HepG2 (cell line): Measurements from ENCODE around the gene VEZF1. TPM values are rescaled to one million over a fixed set of nuclear protein-coding genes. Genes with fewer than 3 reads are reported as not detected.

Experiments
- ARNT2 ChIP-seq: sonication (generic); formaldehyde crosslinking; IDR thresholded peaks from 2 replicates; pipeline ENCODE4 v1.8.0; 2022; ENCODE audit warnings: mild to moderate bottlenecking, low read depth, missing genetic modification reagents, moderate library complexity
- ESRRA ChIP-seq: sonication (generic); formaldehyde crosslinking; IDR thresholded peaks from 2 replicates; pipeline ENCODE4 v1.5.1; 2020; ENCODE audit warnings: mild to moderate bottlenecking, low read depth, missing genetic modification reagents
- HNRNPLL ChIP-seq: fragments of 200-400 bp; formaldehyde crosslinking; IDR thresholded peaks from 2 replicates; pipeline ENCODE4 v1.6.1; 2017; ENCODE audit warnings: mild to moderate bottlenecking, low read depth, low read length; ENCODE audit not compliant: poor library complexity, severe bottlenecking
- MATR3 ChIP-seq: sonication (generic); formaldehyde crosslinking; IDR thresholded peaks from 2 replicates; pipeline ENCODE4 v1.4.0; 2020; ENCODE audit warnings: missing genetic modification reagents
- PHF8 ChIP-seq: sonication (generic); formaldehyde crosslinking; IDR thresholded peaks from 2 replicates; pipeline ENCODE4 v1.5.0; 2020; ENCODE audit warnings: missing genetic modification reagents
- SMARCC2 ChIP-seq: fragments of 450-650 bp; IDR thresholded peaks from 2 replicates; pipeline ENCODE4 v1.6.1; 2017; ENCODE audit warnings: antibody characterized with exemption, mild to moderate bottlenecking
- SMC3 ChIP-seq: IDR thresholded peaks from 2 replicates; pipeline ENCODE4 v1.6.1; 2011; ENCODE audit warnings: low read length, improper control_type of control experiment
- TBX2 ChIP-seq: sonication (generic); formaldehyde crosslinking; IDR thresholded peaks from 2 replicates; pipeline ENCODE4 v1.5.0; 2020; ENCODE audit warnings: missing genetic modification reagents, mild to moderate bottlenecking, borderline replicate concordance
- TCF7 ChIP-seq: sonication (generic); IDR thresholded peaks from 2 replicates; pipeline ENCODE4 v1.6.1; 2016; ENCODE audit warnings: antibody characterized with exemption, low read depth
- ZNF317 ChIP-seq: sonication (generic); formaldehyde crosslinking; IDR thresholded peaks from 2 replicates; pipeline ENCODE4 v1.5.0; 2020; ENCODE audit warnings: mild to moderate bottlenecking, missing genetic modification reagents
- ZNF547 ChIP-seq: sonication (generic); formaldehyde crosslinking; IDR thresholded peaks from 2 replicates; pipeline ENCODE4 v1.5.1; 2020; ENCODE audit warnings: mild to moderate bottlenecking, missing genetic modification reagents
- ZNF549 ChIP-seq: sonication (generic); formaldehyde crosslinking; IDR thresholded peaks from 2 replicates; pipeline ENCODE4 v1.5.0; 2020; ENCODE audit warnings: missing genetic modification reagents
- polyA plus RNA-seq, 8 experiments: library from polyadenylated mRNA; depleted of rRNA in 3 of 8; stranded (reverse) in 7 of 8; unstranded in 1 of 8; fragments of >200 nt; fragmentation: Illumina TruSeq in 4 of 8; extraction: Trizol in 4 of 8; gene quantifications; 2 replicates each; pipeline versions ENCODE4 v1.2.1 to v1.2.3, GENCODE V29; 2011 to 2016; ENCODE audit warnings: low read depth in 4 of 8, missing spikeins in 1 of 8, mixed read lengths in 1 of 8; ENCODE audit not compliant: insufficient read depth in 1 of 8
- total RNA-seq, 5 experiments: library from RNA; depleted of rRNA; stranded (reverse); fragments of >200 nt; fragmentation: Illumina TruSeq; extraction: Trizol; gene quantifications; 2 replicates each; pipeline ENCODE4 v1.2.3, GENCODE V29; 2016; ENCODE audit warnings: low read depth in 1 of 5
- TF ChIP-seq, protein P1 (sequence below): sonication (generic); formaldehyde crosslinking; IDR thresholded peaks from 2 replicates; pipeline ENCODE4 v1.4.0; 2020; ENCODE audit warnings: mild to moderate bottlenecking, missing genetic modification reagents
- TF ChIP-seq, protein P2 (sequence below): sonication (generic); formaldehyde crosslinking; IDR thresholded peaks from 2 replicates; pipeline ENCODE4 v1.4.0; 2020; ENCODE audit warnings: low read depth, missing genetic modification reagents
- TF ChIP-seq, protein P3 (sequence below): sonication (generic); formaldehyde crosslinking; IDR thresholded peaks from 2 replicates; pipeline ENCODE4 v1.4.0; 2020; ENCODE audit warnings: mild to moderate bottlenecking, missing genetic modification reagents
- TF ChIP-seq, protein P4 (sequence below): sonication (generic); formaldehyde crosslinking; IDR thresholded peaks from 2 replicates; pipeline ENCODE4 v1.9.0; 2021; ENCODE audit warnings: mild to moderate bottlenecking, missing genetic modification reagents
- TF ChIP-seq, protein P5 (sequence below): IDR thresholded peaks from 2 replicates; pipeline ENCODE4 v1.6.1; 2016

VEZF1 gene
- total and polyA plus RNA-seq, 2 of the 13 experiments (the other 11 are each of a cell fraction or from before 2014, with no cell fraction given) = 45.9 to 49.7 TPM

DNA sequence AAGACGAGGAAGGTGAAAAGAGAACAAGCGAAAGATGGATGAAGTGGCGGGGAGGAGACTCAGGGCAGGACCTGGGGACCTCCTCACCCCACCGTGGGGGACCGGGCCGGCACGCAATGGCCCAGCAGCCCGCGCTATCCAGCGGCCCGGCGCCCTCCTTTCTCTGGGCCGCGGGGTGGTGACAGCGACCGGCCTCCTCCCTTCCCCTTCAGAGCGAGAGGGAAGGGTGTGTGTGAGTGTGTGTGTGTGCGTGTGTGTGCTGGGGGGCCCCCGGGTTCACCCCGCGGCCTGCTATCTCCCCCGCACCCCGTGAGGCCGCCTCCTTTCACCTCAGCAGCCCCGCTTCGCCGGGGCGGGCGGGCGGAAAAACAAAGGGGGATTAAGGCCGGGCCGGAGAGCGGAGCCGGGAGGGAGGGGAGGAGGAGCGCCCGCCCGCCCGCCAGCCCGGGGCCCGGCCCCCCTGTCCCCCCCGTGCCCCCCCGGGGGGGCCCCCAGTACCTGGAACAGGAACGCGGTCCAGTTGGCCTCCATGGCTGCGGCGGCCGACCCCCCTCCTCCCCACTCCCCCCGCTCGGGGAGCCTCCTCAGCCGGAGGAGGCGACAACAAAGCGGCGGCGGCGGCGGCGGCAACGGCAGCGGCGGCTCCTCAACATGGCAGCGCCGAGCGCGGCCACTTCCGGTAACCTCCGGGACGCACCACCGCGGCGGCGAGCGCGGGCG, at the start of gene VEZF1 (continued):
- TF ChIP-seq, protein P1, sequence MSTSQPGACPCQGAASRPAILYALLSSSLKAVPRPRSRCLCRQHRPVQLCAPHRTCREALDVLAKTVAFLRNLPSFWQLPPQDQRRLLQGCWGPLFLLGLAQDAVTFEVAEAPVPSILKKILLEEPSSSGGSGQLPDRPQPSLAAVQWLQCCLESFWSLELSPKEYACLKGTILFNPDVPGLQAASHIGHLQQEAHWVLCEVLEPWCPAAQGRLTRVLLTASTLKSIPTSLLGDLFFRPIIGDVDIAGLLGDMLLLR (CRISPR knock-in tag) = no peak
- no peak; the same call in 1 of the 2 replicates for TF ChIP-seq ZNF317 (CRISPR knock-in tag)
- TF ChIP-seq ARNT2 (CRISPR knock-in tag) = no peak
- TF ChIP-seq TCF7 = no peak
- no peak for TF ChIP-seq ZNF549
- 0 out of 2 replicates have a peak, but pooled peaks have one; percentile 30 for TF ChIP-seq TBX2 (CRISPR knock-in tag)
- peak; percentile 52; the same call in 1 of the 2 replicates for TF ChIP-seq ZNF547
- peak; percentile 85 for TF ChIP-seq PHF8 (CRISPR knock-in tag)
- TF ChIP-seq, protein P2, sequence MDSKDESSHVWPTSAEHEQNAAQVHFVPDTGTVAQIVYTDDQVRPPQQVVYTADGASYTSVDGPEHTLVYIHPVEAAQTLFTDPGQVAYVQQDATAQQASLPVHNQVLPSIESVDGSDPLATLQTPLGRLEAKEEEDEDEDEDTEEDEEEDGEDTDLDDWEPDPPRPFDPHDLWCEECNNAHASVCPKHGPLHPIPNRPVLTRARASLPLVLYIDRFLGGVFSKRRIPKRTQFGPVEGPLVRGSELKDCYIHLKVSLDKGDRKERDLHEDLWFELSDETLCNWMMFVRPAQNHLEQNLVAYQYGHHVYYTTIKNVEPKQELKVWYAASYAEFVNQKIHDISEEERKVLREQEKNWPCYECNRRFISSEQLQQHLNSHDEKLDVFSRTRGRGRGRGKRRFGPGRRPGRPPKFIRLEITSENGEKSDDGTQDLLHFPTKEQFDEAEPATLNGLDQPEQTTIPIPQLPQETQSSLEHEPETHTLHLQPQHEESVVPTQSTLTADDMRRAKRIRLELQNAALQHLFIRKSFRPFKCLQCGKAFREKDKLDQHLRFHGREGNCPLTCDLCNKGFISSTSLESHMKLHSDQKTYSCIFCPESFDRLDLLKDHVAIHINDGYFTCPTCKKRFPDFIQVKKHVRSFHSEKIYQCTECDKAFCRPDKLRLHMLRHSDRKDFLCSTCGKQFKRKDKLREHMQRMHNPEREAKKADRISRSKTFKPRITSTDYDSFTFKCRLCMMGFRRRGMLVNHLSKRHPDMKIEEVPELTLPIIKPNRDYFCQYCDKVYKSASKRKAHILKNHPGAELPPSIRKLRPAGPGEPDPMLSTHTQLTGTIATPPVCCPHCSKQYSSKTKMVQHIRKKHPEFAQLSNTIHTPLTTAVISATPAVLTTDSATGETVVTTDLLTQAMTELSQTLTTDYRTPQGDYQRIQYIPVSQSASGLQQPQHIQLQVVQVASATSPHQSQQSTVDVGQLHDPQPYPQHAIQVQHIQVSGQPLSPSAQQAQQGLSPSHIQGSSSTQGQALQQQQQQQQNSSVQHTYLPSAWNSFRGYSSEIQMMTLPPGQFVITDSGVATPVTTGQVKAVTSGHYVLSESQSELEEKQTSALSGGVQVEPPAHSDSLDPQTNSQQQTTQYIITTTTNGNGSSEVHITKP (CRISPR knock-in tag) = peak; percentile 89; the same call in 1 of the 2 replicates
- TF ChIP-seq SMC3 = no peak
- no peak for TF ChIP-seq SMARCC2
- TF ChIP-seq, protein P3, sequence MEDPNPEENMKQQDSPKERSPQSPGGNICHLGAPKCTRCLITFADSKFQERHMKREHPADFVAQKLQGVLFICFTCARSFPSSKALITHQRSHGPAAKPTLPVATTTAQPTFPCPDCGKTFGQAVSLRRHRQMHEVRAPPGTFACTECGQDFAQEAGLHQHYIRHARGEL (CRISPR knock-in tag) = no peak
- TF ChIP-seq ESRRA (CRISPR knock-in tag) = no peak
- no peak for TF ChIP-seq MATR3 (CRISPR knock-in tag)
- TF ChIP-seq, protein P4, sequence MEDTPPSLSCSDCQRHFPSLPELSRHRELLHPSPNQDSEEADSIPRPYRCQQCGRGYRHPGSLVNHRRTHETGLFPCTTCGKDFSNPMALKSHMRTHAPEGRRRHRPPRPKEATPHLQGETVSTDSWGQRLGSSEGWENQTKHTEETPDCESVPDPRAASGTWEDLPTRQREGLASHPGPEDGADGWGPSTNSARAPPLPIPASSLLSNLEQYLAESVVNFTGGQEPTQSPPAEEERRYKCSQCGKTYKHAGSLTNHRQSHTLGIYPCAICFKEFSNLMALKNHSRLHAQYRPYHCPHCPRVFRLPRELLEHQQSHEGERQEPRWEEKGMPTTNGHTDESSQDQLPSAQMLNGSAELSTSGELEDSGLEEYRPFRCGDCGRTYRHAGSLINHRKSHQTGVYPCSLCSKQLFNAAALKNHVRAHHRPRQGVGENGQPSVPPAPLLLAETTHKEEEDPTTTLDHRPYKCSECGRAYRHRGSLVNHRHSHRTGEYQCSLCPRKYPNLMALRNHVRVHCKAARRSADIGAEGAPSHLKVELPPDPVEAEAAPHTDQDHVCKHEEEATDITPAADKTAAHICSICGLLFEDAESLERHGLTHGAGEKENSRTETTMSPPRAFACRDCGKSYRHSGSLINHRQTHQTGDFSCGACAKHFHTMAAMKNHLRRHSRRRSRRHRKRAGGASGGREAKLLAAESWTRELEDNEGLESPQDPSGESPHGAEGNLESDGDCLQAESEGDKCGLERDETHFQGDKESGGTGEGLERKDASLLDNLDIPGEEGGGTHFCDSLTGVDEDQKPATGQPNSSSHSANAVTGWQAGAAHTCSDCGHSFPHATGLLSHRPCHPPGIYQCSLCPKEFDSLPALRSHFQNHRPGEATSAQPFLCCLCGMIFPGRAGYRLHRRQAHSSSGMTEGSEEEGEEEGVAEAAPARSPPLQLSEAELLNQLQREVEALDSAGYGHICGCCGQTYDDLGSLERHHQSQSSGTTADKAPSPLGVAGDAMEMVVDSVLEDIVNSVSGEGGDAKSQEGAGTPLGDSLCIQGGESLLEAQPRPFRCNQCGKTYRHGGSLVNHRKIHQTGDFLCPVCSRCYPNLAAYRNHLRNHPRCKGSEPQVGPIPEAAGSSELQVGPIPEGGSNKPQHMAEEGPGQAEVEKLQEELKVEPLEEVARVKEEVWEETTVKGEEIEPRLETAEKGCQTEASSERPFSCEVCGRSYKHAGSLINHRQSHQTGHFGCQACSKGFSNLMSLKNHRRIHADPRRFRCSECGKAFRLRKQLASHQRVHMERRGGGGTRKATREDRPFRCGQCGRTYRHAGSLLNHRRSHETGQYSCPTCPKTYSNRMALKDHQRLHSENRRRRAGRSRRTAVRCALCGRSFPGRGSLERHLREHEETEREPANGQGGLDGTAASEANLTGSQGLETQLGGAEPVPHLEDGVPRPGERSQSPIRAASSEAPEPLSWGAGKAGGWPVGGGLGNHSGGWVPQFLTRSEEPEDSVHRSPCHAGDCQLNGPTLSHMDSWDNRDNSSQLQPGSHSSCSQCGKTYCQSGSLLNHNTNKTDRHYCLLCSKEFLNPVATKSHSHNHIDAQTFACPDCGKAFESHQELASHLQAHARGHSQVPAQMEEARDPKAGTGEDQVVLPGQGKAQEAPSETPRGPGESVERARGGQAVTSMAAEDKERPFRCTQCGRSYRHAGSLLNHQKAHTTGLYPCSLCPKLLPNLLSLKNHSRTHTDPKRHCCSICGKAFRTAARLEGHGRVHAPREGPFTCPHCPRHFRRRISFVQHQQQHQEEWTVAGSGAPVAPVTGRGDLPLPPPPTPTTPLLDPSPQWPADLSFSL (CRISPR knock-in tag) = peak; percentile 64; the same call in 1 of the 2 replicates
- TF ChIP-seq, protein P5, sequence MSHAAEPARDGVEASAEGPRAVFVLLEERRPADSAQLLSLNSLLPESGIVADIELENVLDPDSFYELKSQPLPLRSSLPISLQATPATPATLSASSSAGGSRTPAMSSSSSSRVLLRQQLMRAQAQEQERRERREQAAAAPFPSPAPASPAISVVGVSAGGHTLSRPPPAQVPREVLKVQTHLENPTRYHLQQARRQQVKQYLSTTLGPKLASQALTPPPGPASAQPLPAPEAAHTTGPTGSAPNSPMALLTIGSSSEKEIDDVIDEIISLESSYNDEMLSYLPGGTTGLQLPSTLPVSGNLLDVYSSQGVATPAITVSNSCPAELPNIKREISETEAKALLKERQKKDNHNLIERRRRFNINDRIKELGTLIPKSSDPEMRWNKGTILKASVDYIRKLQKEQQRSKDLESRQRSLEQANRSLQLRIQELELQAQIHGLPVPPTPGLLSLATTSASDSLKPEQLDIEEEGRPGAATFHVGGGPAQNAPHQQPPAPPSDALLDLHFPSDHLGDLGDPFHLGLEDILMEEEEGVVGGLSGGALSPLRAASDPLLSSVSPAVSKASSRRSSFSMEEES (CRISPR knock-in tag) = peak; percentile 26; the same call in 1 of the 2 replicates
- TF ChIP-seq HNRNPLL = peak; percentile 79
